Neural progenitor cell (in vitro differentiated cells): ENCODE results near the gene SLCO4A1. TPM values are rescaled to one million over a fixed set of nuclear protein-coding genes. Genes with fewer than 3 reads are reported as not detected.
A peak's percentile ranks its signal among the peaks of the same experiment; 100 is the strongest.

Experiments used
- DNase-seq: peaks from one replicate; pipeline ENCODE4 v3.0.0-alpha.2; 2016; ENCODE audit warnings: low spot score
- H2AFZ ChIP-seq: fragments of 200-600 bp; sonication (generic); replicated peaks from 2 replicates; pipeline ENCODE4 v1.6.1; 2016; ENCODE audit warnings: antibody characterized with exemption
- H3F3A ChIP-seq: fragments of 200-600 bp; sonication (generic); 2 replicates; pipeline ENCODE4 v1.6.1; 2016; ENCODE audit warnings: antibody characterized with exemption, low read depth
- H3K27ac ChIP-seq: fragments of 200-600 bp; sonication (generic); 2 replicates; pipeline ENCODE4 v1.5.1; 2016; ENCODE audit warnings: mild to moderate bottlenecking
- H3K27me3 ChIP-seq: fragments of 200-600 bp; sonication (generic); 2 replicates; pipeline ENCODE4 v1.6.1; 2016; ENCODE audit warnings: mild to moderate bottlenecking, moderate library complexity
- H3K36me3 ChIP-seq: fragments of 200-600 bp; sonication (generic); 2 replicates; pipeline ENCODE4 v1.5.1; 2016
- H3K4me1 ChIP-seq: fragments of 200-600 bp; sonication (generic); 2 replicates; pipeline ENCODE4 v1.6.1; 2016; ENCODE audit warnings: mixed run types
- H3K4me2 ChIP-seq: fragments of 200-600 bp; sonication (generic); 2 replicates; pipeline ENCODE4 v1.6.1; 2016
- H3K4me3 ChIP-seq: fragments of 200-600 bp; sonication (generic); 2 replicates; pipeline ENCODE4 v1.5.1; 2016
- H3K79me2 ChIP-seq: fragments of 200-600 bp; sonication (generic); 2 replicates; pipeline ENCODE4 v1.6.1; 2016; ENCODE audit warnings: low read depth
- H3K9ac ChIP-seq: fragments of 200-600 bp; sonication (generic); 2 replicates; pipeline ENCODE4 v1.6.1; 2016
- H3K9me3 ChIP-seq: fragments of 200-600 bp; sonication (generic); 2 replicates; pipeline ENCODE4 v1.5.1; 2016; ENCODE audit warnings: low read depth
- H4K20me1 ChIP-seq: fragments of 200-600 bp; sonication (generic); 2 replicates; pipeline ENCODE4 v1.6.1; 2016; ENCODE audit warnings: low read depth
- H3K27ac Mint-ChIP-seq: 3 replicates; pipeline ENCODE4 v1.8.0; 2021; ENCODE audit warnings: mixed read lengths
- H3K27me3 Mint-ChIP-seq: 2 replicates; pipeline ENCODE4 v1.8.0; 2022; ENCODE audit warnings: low read depth, mild to moderate bottlenecking, inconsistent platforms, moderate library complexity, mixed read lengths; ENCODE audit not compliant: insufficient read depth
- H3K36me3 Mint-ChIP-seq: 3 replicates; pipeline ENCODE4 v1.8.0; 2021; ENCODE audit warnings: mixed read lengths
- H3K4me1 Mint-ChIP-seq: 3 replicates; pipeline ENCODE4 v1.8.0; 2021; ENCODE audit warnings: mixed read lengths
- H3K4me3 Mint-ChIP-seq: 3 replicates; pipeline ENCODE4 v1.8.0; 2021; ENCODE audit warnings: mild to moderate bottlenecking, moderate library complexity, mixed read lengths
- H3K9me3 Mint-ChIP-seq: 3 replicates; pipeline ENCODE4 v1.8.0; 2020; ENCODE audit warnings: mixed read lengths
- EZH2 ChIP-seq: fragments of 200-600 bp; sonication (generic); IDR thresholded peaks from 2 replicates; pipeline ENCODE4 v1.6.1; 2017; ENCODE audit warnings: antibody characterized with exemption, mild to moderate bottlenecking, moderate library complexity
- EZH2phosphoT487 ChIP-seq: fragments of 200-600 bp; sonication (generic); IDR thresholded peaks from 2 replicates; pipeline ENCODE4 v1.6.1; 2017; ENCODE audit warnings: antibody characterized with exemption
- total RNA-seq: library from RNA; depleted of rRNA; stranded (reverse); fragments of >200 nt; gene quantifications from 2 replicates; pipeline ENCODE4 v1.2.3, GENCODE V29; 2015; ENCODE audit warnings: low replicate concordance
- TF ChIP-seq, protein P1 (sequence below): fragments of 200-600 bp; sonication (generic); IDR thresholded peaks from 2 replicates; pipeline ENCODE4 v1.5.1; 2017; ENCODE audit warnings: antibody characterized with exemption, mild to moderate bottlenecking

Gene SLCO4A1
- total RNA-seq, 1 donor from 2014 or later: 0.88 TPM

DNA sequence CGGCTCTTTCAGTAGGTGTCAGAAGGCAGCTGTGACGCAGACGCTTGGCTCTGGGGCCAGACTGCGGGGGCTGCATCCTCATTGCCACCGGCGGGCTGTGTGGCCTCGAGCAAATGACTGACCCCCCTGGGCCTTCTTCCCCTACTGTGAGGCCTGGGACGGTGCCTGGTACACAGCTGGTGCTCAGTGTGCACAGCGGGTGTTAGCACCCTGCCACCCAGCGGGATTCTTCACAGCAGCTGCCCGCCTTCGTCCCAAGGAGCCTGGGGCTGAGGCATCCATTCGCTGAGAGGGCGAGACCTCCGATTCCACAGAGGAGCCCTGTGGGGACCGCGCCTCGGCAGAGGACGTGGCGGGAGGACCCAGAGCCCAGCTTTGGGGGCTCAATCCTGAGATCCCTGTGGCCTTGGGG is 10.6 kb downstream of the SLCO4A1 start:
- Mint-ChIP-seq H3K36me3 (no peaks in the 10 kb centered on the region), H3K4me1 (peaks cover 20% of the 10 kb centered on the region), H3K27me3 (peaks cover 2% of the 10 kb centered on the region), H3K9me3 (no peaks in the 10 kb centered on the region), H3K27ac (no peak overlapping the region), H3K4me3 (no peak overlapping the region)
- no peak overlapping the region for H3K4me3 ChIP-seq
- no peak overlapping the region for H3K4me2 ChIP-seq
- H3F3A ChIP-seq: no peaks in the 10 kb centered on the region
- no peaks in the 10 kb centered on the region for H3K79me2 ChIP-seq
- H3K9me3 ChIP-seq: no peaks in the 10 kb centered on the region
- H3K27me3 ChIP-seq: peaks cover 12% of the 10 kb centered on the region
- TF ChIP-seq EZH2: no peak
- no peak overlapping the region for H3K27ac ChIP-seq
- no peaks in the 10 kb centered on the region for H3K36me3 ChIP-seq
- DNase-seq: no peak
- no peak overlapping the region for H2AFZ ChIP-seq
- peaks cover 1% of the 10 kb centered on the region for H4K20me1 ChIP-seq
- peaks cover 2% of the 10 kb centered on the region for H3K4me1 ChIP-seq
- no peak overlapping the region for H3K9ac ChIP-seq

DNA sequence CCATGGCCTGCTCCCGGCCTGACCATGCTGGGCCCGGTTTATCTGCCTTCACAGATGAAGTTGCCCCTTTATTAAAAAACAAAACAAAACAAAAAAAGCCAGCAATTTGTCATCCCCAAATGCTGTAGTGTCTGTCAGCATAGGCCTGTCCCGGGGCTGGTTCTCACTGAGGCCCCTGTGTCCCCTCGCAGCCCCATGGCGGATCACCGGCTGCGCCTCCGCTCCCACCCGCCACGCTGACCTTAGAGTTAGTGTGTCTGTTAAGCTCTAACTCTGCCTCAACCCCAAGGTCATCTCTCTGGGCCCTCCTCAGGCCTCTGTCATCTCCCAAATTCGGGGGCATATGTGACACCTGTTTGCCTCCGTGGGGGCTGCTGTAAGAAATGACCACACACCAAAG is 11.1 kb downstream of the SLCO4A1 start:
- Histone ChIP-seq H3K27me3 (peaks cover 12% of the 10 kb centered on the region), H2AFZ (no peak overlapping the region), H3K4me3 (no peak overlapping the region), H3K4me1 (no peaks in the 10 kb centered on the region), H3F3A (no peaks in the 10 kb centered on the region), H4K20me1 (no peaks in the 10 kb centered on the region), H3K9me3 (no peaks in the 10 kb centered on the region), H3K9ac (no peak overlapping the region), H3K27ac (no peak overlapping the region), H3K36me3 (no peaks in the 10 kb centered on the region), H3K4me2 (no peak overlapping the region), H3K79me2 (no peaks in the 10 kb centered on the region)
- Mint-ChIP-seq H3K4me3 (no peak overlapping the region), H3K36me3 (no peaks in the 10 kb centered on the region), H3K27me3 (peaks cover 2% of the 10 kb centered on the region), H3K4me1 (peaks cover 18% of the 10 kb centered on the region), H3K9me3 (no peaks in the 10 kb centered on the region), H3K27ac (peak overlapping the region; percentile 60)
- DNase-seq: no peak
- no peak for TF ChIP-seq EZH2
- no peak for TF ChIP-seq EZH2phosphoT487
- TF ChIP-seq, protein P1, sequence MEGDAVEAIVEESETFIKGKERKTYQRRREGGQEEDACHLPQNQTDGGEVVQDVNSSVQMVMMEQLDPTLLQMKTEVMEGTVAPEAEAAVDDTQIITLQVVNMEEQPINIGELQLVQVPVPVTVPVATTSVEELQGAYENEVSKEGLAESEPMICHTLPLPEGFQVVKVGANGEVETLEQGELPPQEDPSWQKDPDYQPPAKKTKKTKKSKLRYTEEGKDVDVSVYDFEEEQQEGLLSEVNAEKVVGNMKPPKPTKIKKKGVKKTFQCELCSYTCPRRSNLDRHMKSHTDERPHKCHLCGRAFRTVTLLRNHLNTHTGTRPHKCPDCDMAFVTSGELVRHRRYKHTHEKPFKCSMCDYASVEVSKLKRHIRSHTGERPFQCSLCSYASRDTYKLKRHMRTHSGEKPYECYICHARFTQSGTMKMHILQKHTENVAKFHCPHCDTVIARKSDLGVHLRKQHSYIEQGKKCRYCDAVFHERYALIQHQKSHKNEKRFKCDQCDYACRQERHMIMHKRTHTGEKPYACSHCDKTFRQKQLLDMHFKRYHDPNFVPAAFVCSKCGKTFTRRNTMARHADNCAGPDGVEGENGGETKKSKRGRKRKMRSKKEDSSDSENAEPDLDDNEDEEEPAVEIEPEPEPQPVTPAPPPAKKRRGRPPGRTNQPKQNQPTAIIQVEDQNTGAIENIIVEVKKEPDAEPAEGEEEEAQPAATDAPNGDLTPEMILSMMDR: no peak

DNA sequence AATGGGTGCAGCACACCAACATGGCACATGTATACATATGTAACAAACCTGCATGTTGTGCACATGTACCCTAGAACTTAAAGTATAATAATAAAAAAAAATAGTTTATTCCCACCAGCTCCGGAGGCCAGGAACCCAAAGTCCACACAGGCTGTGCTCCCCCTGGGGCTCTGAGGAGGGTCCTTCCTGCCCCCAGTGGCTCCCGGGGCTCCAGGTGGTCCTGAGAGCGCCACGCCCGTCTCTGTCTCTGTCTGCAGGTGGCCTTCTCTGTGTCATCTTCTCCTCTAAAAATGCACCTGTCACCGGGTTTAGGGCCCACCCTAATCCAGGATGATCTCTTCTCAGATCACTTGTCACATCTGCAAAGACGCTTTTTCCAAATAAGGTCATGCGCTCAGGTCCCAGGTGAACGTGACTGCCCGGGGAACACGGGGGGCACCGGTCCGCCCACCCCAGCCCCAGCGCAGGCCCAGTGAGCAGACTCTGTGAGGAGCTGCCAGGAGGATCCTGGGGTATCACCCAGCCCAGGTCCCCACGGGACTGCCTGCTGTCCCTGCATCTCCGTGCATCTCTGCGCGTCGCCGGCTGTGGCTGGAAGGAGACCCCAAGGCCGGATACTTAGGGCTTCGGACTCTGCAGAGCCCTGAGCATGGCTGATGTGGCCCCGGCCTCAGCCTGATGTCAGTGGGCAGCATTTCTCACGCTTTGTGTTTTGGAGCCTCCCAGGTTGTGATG is 11.8 kb downstream of the SLCO4A1 start:
- H3K79me2 ChIP-seq: no peaks in the 10 kb centered on the region
- H3K9ac ChIP-seq: no peak overlapping the region
- Mint-ChIP-seq H3K4me1 (peaks cover 20% of the 10 kb centered on the region), H3K27me3 (peaks cover 2% of the 10 kb centered on the region), H3K4me3 (no peak overlapping the region), H3K9me3 (no peaks in the 10 kb centered on the region), H3K36me3 (no peaks in the 10 kb centered on the region), H3K27ac (no peak overlapping the region)
- no peaks in the 10 kb centered on the region for H4K20me1 ChIP-seq
- no peaks in the 10 kb centered on the region for H3K36me3 ChIP-seq
- H3K9me3 ChIP-seq: no peaks in the 10 kb centered on the region
- H2AFZ ChIP-seq: no peak overlapping the region
- H3K27ac ChIP-seq: no peak overlapping the region
- H3K4me1 ChIP-seq: no peaks in the 10 kb centered on the region
- no peak overlapping the region for H3K4me3 ChIP-seq
- no peak for DNase-seq
- no peak for TF ChIP-seq EZH2phosphoT487
- TF ChIP-seq, protein P1: no peak
- no peak for TF ChIP-seq EZH2
- peaks cover 12% of the 10 kb centered on the region for H3K27me3 ChIP-seq
- H3F3A ChIP-seq: no peaks in the 10 kb centered on the region
- no peak overlapping the region for H3K4me2 ChIP-seq
